ENCODE data around the gene XPOT. TPM values are rescaled to one million over a fixed set of nuclear protein-coding genes. Genes with fewer than 3 reads are reported as not detected.

XPOT gene
- total RNA-seq, 1 donor from 2014 or later, result 52.2 TPM

Other genes starting within 250 kb of the XPOT start
- 4.2 and 5.9 TPM in 2 replicates for gene KICS2, start 182.1 kb upstream of the XPOT start, total RNA-seq
- gene C12orf56, start 13.6 kb upstream of the XPOT start, total RNA-seq, result not detected in 2 replicates
- 22.3 and 35.2 TPM in 2 replicates for gene TBK1, start 47.7 kb downstream of the XPOT start, total RNA-seq
- gene RASSF3, start 206.1 kb downstream of the XPOT start, total RNA-seq, result 64.8 and 70.5 TPM in 2 replicates

Data from glomerular endothelial cell (primary cell).